ENCODE results near the gene TIMM23.

DNA sequence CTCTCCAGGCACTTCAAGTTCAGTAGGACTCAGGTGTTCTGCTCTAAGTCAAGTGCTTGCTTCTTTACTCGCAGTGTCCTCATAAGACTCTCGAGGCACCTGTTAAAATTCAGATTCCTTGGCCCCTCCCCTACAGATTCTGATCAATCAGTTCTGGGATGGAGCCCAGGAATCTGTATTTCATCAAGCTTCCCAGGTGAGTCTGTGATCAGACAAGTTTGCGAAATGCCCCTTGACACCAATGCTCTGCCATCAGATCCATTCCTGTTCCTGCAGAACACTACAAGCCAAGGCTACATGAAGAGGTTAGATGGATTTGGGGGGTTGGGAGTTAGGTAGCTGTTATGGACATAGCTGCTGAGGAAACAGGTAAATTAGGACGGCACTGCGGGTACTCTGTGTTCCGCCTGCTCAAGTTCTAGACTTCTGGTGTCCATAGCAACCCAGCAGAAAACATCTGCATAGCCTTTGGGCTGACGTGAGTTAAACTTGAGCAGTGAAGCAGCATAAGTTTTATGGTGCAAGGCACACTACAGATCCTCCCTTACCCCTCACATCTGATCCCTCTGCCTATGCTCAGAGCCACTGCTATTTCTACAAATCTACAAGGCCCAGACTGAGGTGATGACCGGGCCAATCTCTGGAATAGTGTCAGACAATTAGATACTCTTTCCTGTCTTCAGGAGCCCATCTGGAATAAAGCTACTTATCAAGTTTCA, 65.0 kb downstream of the TIMM23 start:
- TF ChIP-seq, protein P1, sequence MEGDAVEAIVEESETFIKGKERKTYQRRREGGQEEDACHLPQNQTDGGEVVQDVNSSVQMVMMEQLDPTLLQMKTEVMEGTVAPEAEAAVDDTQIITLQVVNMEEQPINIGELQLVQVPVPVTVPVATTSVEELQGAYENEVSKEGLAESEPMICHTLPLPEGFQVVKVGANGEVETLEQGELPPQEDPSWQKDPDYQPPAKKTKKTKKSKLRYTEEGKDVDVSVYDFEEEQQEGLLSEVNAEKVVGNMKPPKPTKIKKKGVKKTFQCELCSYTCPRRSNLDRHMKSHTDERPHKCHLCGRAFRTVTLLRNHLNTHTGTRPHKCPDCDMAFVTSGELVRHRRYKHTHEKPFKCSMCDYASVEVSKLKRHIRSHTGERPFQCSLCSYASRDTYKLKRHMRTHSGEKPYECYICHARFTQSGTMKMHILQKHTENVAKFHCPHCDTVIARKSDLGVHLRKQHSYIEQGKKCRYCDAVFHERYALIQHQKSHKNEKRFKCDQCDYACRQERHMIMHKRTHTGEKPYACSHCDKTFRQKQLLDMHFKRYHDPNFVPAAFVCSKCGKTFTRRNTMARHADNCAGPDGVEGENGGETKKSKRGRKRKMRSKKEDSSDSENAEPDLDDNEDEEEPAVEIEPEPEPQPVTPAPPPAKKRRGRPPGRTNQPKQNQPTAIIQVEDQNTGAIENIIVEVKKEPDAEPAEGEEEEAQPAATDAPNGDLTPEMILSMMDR (IDR thresholded peaks at IDR 0.05): no peak
- no peak for TF ChIP-seq POLR2A (IDR thresholded peaks at IDR 0.05)
